Pulmonary artery endothelial cell (primary cell): Measurements from ENCODE around the gene CLSTN1. TPM values are rescaled to one million over a fixed set of nuclear protein-coding genes. Genes with fewer than 3 reads are reported as not detected.
A peak's percentile ranks its signal among the peaks of the same experiment; 100 is the strongest.

ENCODE experiments used
- DNase-seq: peaks from one replicate; pipeline ENCODE4 v3.0.0-alpha.2; 2011; ENCODE audit warnings: low read depth, low spot score
- total RNA-seq: library from RNA; depleted of rRNA; stranded (reverse); fragments of >200 nt; gene quantifications from 2 replicates; pipeline ENCODE4 v1.2.3, GENCODE V29; 2014

CLSTN1 gene
- total RNA-seq: 79.8 and 100 TPM in 2 replicates

DNA sequence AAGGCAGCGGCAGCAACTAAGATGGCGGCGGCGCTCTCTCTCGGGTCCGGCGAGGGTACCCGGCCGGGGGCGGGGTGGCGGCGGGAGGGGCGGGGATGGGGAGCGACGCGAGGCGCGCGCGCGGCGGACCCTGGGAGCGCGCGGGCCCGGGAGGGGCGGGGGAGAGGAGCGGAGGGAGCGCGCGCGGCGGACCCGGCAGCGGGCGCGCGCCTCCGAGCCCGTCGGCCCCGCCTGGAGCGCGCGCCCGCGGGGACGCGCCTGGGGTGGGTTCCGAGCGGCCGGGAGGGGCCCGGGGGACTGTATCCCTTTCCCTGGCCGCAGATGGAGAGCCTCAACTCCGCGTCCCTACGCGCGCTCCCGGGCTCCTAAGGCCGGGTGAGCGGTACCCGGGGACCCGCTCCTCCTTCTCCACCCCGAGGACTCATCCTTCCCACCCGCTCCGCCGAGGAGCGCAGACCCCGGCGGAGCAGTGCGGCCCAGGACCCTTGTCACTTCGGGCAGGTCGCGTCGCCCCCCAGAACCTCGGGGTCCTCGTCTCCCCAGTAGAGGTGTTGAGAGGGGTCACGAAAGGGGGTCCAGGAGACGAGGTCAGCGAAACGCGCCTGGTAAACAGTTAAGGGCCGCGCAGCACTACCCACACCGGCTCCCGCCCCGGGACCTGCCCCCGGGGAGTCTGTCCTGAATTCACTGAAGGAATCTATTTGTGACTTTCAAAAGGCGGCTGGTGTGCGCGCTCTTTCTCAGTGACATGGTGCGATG, at the start of gene CLSTN1:
CLSTN1 (minus strand) TSS at position 23 of the 759 bp plus-strand sequence. CDS start 232 bp downstream, outside the sequence.
- peak; percentile 46 for DNase-seq

DNA sequence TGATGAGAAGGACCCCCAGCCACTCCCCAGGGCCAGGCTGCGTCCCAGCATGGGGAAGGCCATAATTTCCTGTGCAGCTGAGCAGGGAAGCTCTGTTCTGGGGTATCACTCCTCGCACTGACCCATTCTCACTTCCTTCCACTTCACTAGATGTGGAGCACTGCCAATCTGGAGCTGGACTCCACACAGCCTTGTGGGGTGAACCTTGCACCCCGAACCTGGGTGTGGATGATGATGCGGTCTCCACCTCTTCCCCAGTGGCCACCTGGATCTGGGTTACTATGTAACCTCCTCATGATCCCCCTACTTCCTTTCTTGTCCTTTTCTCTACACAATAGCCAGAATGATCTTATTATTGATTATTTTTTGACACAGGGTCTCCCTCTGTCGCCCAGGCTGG, 49.6 kb upstream of the CLSTN1 start:
- no peak for DNase-seq

DNA sequence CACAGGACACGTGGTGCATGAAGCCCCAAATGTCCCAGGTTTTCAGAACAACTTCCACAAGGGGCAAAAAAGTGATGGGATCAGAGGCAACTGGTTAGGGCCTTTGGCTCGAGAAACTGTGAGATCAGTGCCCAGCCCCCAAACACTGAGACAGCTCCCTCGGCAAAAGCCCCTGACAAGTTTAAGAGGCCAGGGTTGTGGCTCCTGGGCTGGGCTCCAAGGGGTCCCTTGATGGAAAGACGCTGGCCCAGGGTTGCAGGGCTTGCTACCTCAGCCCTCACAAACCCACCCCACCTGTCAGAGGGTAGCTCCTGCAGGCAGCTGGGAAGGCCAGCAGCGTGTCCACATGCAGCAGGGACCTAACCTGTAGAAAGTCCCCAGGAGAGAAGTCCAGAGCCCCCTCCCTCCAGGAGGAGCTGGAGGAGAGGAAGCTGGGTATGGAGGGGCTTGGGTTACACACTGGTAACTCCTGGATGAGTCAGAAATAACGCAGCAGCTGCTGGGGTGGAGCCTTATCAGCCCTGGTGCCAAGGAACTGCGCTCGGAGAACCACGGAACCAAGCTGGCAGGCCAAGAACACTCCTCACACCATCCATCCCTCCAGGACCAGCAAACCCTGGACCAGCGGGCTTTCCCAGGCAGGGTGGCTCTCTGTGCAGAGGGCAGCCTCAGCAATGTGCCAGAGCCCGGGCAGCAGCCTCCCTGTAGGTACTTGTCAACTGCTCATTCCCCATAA, 48.8 kb upstream of the CLSTN1 start:
- no peak for DNase-seq

DNA sequence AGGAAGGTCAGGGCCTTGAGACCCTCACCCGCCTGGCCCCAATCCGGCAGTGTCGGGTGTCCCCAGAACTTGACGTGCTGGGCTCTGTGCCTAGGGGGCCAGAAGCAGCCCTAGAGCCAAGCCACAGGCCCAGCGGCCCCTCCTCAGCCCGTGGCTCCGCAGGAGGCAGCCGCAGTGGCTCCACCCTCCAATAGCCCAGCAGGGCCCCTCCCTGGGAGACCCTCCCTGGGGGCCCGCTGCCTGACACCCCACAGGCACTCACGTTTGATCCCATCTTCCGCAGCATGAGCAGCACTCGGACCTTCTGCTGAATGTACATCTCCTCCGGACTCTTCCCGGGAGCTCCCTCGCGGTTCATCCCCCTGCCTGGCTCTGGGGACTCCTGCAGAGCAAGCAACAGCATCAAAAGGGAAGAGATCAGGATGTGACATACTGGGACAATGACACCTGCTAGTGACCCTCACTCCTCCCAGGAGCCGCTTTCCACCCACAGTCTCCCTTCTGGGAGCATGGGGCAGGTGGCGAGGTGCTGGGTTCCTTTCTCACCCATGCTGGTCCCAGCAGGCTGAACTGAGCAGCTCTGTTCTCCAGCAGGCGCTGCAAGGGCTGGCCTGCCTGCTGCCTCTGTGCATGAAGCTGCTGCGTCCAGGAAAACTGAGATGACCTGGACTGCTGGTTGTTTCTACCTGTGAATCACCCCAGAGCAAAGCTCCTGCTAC, 48.1 kb upstream of the CLSTN1 start:
- DNase-seq: no peak

DNA sequence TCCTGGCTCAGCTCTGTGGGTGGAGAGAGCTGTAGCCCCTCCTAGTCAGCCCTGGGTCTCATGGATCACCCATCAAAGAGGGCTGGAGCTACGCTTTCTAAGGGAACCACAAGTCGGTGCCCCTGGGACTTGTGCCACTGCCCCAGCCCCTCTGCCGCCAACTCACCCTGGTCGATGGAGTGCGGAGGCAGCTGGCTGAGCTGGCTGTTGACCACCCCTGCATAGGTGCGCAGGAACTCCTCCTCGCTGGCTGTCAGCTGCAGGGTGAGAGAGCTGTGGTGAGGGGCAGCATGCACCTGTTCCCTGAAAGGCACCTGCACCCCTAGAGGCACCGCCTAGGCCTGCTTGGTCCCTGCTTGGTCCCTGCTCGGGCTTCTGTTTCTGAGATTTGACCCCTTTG, 47.3 kb upstream of the CLSTN1 start:
- DNase-seq: no peak

DNA sequence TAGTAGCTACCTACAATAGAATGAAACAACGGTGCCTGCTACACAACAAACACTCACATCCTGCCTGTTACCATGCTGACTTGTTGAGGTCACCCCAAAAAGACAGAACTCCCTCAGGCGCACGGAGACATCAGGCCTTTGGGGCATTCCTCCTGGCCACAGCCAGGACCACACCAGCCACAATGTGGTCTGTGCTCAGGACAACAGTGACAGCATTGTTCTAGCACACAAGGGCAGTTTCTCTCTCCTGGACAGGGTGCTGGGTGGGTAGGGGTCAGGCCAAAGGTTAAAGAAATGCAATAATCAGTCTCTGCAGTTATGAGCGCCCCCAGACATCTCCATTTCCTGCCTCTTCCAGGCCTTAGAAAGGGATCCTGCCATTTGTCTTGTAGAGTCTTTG, 46.8 kb upstream of the CLSTN1 start:
- DNase-seq: no peak

DNA sequence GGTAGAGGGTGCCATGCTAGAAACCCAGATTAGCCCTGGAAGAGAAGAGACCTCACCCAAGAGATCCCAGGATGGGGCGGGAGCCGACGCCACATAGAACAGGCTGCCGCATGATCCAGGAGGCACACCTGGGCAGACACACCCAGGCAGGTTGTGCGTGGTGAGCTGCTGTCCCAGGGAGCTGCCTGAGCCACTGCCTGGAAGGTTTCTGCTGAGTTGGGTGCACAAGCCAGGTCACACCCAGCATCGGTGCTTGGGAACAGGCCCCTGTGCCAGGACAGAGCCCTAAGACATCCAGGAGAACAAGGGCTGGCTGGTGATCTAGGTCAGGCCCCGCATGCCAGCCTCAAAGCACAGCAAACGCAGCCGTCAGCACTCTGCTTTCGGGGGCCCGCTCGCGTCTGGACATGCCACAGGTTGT, 46.1 kb upstream of the CLSTN1 start:
- DNase-seq: no peak

DNA sequence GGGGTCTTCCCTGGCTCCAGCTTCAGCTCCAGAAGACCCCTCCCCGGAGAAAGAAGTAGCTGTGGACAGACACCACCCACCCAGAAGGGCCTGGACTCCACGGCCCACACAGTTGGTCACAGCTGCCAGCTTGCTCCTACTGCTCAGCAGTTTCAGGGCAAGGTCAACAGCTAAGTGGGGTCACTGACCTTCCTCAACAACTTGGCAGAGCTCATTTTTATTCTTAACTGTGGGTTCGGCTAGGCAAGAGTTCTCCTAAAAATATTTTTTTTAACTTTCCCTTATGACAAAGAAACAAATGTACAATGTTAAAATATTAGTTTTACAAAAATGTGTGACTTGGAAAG, 44.5 kb upstream of the CLSTN1 start:
- DNase-seq: no peak

DNA sequence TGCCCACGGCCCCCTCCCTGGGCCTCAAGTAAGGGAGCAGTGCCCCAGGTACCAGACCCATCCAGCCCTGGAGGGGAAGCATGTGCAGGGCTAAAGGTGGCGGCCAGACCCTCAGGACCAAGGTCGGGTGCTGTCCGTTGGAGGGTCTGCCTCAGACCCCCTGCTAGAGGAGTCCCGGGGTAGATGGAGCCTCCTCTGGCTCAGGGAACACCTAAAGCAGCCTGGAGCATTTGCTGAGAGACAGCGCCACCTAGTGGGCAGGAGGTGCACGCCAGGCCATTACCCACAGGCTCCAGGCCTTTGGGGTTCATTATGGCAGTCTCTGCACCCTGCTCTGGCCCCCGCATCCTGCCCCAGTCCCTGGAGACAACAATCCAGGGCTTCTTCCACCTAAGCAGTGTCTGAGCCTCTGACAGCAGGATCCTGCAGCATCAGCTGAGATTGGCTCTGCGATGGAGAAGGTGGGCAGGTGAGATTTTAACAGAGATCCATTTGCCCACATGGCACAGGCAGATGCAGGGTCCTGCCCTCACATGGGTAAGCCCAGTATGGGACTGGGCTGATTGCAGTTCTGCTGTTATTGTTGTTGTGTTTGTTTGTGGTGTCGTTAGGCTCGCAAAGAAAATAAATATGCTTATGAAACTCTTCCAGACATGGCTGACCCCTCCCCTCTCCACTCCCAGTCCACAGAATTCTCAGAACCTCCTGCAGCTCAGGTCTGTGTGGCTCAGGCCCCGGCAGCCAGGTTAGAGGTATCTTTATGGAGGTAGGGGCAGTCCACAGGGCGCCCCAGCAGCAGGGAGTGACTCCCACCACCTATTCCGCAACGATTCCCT, 43.9 kb upstream of the CLSTN1 start:
- DNase-seq: no peak

DNA sequence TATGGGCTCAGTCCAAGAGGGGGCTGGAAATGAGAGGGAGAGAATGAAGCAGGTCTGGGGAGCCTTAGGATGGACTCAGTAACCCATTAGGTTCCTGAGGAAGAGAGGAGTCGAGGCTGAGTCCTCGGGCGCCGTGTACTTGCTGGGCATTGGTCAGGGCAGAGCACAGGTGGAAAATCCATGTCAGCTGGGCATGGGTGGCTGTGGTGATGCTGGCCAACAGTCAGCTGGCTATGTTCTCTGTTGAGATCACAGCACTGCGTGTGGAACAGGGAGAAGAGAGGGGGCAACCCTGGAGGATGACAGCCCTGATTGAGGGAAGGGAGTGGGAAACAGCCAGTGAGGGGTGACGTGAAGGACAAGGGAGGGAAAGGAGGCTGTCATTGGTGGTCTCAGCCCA, 43.1 kb upstream of the CLSTN1 start:
- no peak for DNase-seq

DNA sequence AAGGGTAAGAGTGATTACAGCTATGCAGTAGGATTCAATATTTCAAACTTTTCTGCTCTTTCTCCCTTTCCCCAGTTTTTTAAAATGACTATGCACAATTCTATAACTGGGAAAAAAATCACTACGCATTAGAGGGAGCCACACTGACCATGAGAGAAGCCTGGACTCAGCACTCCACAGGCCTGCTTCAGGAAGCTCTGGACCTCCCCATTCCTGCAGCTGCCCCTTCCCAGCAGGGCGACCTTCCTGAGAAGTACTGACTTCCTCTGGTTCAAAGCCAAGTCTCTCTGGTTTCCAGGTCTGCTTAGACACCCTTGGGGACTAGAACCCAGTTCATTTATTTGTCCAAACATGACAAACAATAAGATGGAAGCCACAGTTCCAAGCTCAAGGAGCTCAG, 42.0 kb upstream of the CLSTN1 start:
- DNase-seq: no peak

DNA sequence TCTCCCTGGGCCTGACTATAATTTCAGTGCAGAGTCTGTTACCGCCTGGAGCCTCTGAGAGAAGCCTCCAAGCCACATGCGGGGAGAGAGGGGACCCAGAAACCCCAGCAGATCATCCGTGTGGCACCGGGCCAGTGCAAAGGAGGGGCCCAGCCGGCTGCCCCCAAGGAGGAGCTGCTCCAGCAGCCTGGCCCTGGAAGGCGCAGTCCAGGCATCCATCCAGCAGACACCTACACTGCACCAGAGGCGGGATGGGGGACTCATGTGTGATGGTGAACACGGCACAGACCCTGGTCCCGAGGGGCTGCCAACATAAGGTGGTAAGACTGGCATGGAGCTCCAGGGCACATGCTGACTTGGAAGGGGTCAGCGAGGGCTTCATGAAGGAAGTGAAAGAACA, 39.6 kb upstream of the CLSTN1 start:
- no peak for DNase-seq

DNA sequence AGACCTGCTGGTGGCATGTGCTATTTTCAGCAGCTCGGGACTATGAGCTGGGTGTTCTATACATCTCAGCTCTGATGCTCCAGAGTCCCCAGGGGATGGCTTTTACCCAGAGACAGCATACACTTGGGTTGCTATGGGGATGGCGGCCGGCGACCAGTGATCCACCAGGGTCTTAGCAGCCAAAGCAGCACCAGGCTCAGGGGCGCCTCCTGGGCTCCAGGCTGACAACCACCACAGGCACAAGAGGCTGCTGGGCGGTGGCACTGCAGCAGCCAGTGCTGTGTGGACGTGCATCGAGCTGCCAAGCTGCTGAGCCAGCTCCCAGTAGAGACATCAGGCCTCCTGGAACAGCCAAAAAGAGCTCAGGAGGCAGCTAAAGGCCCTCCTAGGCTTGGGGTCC, 37.6 kb upstream of the CLSTN1 start:
- DNase-seq: no peak

DNA sequence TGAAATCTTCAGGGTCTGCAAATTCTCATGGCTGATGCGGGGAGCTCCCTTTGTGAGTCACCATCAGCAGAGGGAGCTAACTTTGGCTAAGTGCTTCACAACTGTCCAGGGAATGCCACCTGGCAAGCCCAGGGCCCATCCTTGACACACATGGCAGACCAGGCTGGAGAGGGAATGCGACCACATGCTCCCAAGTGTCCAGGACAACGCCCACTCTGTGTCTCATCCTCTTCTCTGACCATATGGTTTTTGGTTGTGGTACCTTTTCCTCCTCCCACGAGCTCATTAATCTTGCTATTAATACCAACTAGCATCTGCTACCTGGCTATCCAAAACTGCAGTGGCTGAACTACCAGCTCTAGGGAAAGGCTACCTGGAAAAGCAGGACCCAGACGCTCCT, 37.1 kb upstream of the CLSTN1 start:
- no peak for DNase-seq

DNA sequence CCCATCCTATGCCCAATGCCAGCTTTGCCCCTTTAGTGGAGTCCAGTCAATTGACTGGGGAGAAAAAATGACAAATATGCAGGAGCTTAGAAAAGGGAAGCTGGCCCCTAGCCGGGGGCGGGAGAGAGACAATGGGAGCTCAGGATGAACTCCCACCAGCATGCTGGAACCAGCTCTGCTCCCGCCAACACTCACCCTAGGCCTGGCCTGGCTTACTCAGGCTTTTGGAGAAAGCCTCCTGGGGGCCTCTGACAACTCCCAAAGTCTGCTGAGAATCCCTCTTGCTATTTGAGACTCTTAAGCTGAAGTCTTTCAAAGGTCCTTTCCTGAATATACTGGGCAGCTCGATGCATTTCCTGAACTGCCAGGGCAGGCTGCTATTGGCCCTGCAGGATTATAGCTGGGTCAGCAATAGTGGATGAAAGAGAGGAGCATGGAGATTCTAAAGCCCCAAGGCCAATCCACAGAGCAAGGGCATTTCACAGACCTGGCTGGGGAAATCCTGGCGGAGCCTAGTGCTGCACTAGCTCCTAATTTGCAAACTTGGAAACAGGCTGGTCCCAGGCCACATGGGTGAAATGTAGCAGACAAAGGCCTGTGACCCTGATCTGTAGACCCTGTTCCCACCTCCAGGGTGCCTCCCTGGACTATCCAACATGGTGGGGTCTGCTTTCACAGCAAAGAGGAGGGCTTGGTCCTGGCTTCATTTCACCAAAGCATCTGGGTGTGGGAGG, 35.7 kb upstream of the CLSTN1 start:
- no peak for DNase-seq

DNA sequence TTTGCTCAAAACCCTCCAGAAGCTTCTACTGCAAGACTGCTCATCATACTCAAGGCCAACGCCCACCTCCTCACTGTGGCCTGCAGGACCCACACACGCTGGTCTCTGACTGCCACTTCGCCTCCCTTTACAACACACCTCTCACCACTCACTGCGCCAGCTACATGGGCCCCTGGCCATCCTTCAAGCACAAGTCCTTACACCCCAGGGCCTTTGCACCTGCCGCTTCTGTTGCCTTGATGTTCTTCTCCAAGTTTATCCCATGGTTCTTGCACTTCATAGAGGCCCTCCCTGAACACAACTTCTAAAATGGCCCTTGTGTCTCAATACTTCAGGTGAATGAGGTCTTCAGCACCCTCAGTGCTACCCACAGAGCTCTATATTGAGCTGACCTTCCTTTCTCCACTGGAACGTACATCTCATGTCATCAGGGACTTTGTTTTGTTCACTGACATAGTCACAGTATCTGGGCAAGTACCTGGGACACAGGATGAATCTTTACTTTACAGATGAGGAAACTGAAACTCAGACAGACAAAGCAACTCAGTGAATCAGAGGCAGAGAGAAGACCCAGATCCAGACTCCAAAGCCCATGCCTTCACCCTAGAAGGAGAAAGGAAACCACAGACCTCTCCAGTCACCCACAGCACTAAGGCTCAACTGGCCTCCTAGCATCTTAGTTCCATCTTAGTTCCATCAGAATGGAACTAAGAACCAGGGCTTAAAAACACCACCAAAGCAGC, 34.7 kb upstream of the CLSTN1 start:
- DNase-seq: no peak

DNA sequence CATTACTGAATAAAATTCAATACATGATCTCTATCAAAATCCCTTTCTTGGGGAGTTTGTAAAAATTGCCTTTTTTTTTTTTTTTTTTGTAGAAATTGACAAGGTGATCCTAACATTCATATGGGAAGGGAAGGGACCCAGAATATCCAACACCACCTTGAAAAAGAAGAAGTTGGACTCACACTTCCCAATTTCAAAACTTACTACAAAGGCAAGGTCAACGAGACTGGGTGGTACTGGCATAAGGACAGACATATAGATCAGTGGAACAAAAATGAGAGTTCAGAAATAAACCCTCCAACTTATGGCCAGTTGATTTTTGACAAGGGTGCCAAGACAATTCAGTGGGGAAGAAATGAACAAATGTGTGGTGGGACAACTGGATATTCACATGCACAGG, 31.4 kb upstream of the CLSTN1 start:
- no peak for DNase-seq

DNA sequence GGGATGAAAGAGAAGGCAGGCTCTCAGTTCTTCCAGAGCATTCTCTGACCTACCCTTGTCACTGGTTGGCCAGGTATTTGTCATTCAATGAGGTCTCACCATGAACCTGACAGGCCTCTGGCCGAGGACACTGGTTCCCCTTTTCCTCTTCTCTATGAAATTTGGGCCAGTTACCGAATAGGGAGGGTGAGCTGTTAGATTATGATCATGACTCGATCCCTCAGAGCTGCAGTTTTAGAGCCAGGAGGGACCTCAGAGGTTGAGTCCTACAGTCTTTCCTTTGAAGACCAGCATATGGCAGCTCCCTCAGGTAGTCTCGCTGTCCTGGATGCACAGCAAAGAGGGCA, 29.5 kb upstream of the CLSTN1 start:
- no peak for DNase-seq

DNA sequence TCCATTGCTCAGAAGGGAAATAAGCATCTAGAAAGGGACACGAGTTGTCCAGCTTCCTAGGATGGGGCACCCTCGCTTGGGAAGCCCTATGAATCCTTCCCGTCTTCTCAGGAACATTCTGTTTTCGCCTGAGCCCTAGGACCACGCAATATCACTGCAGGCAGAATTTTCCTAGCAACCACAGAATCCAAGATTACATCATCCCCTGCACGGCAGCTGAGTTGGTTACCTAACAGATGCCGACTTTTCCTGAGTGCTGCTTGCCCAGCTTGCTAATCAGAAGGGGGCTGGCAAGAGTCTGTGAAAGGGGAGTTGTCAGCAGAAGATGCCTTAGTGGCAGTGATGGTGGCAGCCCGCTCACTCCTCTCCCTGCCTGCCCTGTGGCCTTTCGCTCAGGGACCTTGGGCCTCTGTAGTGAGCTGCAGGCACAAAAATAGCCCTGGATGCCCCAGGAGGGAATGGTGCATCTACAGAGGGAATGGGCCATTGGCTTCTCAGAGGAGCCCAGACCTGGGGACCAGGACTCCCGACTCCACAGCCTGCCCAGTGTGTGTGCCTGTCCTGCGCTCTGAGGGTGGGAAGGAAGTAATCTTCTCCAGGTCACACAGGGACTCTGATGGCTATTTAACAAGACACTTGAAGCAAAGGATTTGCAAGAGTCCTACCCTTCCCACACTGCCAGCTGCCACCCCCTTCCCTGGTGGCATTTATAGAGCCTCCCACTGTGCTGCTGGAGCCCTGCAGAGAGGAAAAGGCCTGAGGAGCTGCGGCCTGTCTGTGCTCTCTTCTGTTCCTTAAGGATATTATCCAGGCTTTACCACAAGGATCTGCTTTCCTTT, 28.9 kb upstream of the CLSTN1 start:
- no peak for DNase-seq
